Amygdala (tissue), 56 donors: ENCODE measurements around the gene SLC22A23.
A peak's percentile ranks its signal among the peaks of the same experiment; 100 is the strongest.

Experiments used
- DNase-seq, 56 donors: peaks; one replicate each; lab custom pipeline; 2025; lab: John Stamatoyannopoulos, UW

SLC22A23 gene

DNA sequence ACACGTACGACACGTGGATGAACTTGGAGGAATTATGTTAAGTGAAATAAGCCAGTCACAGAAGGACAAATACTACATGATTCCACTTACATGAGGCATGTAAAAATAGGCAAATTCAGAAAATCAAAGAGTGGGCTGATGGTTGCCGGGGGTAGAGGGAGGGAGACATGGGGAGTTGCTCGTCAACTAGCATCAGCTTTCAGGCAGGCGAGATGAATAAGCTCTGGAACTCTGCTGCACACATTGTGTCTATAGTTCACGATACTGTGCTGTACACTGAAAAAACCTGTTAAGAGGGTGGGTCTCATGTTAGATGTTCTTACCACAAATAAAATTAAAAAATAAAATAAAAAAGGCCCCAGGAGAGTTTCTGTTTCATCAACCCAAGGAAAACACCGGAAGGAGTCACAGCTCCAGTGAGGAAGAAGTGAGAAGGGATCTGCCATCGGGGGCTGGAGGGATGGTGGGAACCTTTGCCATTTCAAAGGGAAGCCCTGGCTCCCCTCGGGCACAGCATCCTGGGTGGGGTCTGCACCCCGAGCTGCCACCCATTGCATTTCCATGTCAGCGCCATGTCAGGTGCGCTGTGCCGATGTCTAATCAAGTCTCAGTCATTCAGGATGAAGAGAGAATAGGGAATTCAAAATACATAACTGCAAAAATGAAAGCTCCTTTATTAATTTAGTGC, 98.3 kb downstream of the SLC22A23 start:
- DNase-seq, result no peak

DNA sequence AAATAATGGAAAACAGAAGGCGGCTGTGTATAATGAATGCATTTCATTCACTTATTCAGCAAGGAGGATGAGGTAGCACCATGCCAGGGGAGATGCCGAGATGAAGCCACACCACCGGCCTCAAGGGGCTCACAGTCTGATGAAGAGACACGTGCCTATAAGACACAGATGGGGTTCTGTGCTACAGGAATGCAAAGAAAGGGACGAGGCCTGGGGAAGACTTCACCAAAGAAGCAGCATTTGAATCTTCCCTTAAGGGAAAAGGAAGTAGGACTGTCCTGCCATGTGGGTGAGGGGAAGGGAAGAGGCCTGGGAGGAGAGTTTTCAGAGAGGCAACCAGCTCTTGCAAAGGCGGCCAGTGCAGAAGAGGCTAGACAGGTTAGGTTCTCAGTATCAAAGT, 99.2 kb downstream of the SLC22A23 start:
- peak in 6 of 56 donors; percentile 19 to 41 (median 30) for DNase-seq

DNA sequence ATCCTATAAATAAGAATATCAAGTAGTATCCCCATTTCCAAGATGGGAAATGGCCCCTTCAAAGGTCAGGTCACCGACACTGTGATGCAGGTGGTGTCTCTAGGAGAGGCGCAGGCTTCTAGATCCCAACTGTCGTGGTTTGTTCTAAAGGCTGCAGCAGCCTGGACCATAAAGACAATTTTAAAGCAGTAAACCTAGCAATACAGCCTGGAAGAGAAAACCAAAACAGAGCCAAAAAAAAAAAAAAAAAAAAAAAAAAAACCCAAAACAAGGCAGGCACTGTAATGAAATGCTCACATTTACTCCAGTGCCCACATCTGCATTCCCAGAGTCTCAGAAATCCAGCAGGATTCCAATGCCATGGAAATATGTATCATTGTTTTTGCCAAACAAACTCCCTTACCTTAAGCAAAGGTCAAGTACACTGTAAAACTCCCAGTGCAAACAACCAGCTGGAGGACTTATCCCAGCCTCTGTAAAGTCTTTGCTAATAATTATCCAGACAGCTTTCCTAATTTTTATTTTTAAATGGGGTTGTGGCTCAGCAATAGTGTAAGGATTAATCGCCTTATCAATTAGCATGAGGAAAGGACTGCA, 99.9 kb downstream of the SLC22A23 start:
- no peak for DNase-seq

DNA sequence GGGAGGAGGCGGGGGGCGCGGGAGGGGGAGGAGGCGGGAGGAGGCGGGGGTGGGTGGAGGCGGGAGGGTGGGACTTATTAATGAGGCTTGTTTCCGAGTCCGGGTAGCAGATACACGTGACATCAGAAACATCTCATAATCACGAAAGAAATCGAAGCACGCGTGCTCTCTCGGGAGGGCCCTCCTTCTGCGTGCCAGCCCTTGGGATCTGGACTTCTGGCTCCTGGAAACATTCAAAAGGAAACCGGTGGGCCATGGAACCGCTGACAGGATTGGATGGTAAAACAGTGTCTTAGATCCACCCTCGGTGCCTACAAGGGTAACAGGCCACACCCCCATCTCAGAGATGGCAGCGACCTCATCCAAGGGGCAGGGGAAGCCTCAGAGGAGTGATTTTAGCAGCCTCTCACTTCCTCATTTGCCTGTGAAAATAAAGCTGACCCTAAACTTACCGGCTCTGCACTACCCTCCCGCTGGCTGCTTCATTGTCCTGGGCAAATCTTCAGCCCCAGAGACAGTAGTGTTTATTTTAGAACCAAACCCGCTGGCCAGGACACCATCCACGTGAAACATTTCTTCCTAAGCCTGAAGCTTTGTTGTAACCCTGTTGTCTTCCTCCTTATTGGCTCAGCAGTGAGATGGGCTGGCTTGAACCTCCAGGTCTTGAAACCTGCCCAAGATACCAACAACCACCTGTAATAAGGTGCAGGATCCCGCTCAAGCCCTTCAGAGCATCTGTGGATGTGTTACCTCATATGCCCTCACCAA, 100.6 kb downstream of the SLC22A23 start:
- peak in 52 of 56 donors; percentile 28 to 82 (median 56) for DNase-seq

DNA sequence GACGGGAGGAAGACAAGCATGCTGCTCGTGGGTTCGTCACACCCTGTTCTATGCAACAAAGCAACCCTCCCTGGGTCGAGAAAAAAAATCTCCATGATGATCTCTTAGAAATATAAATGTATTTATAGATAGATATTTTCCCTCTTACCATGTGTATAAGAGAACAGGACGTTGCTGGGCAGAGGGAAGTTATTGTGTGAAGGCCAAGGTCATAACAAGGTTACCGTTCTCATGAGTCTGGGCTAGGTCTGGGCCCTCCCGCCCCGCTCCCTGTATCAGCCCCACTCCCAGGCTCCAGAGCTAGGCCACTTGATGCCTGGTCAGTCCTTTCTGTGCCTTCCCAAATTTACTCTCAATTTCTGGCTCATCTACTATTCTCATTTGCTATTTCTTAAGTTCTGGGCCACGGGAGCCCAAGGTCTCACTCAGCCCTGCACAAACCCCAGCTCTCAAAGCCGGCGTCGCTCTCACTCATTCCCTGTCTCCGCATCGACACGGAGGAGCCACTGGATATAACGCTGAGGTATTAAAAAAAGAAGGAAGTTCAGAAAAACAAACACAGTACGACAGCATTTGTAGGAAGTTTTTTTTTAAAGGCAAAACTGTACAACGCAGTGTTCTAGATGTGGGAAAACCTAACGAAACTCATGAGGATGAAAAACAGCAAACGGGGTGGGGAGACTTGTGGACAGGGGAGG, 101.3 kb downstream of the SLC22A23 start:
- peak in 13 of 56 donors; percentile 20 to 56 (median 32) for DNase-seq

DNA sequence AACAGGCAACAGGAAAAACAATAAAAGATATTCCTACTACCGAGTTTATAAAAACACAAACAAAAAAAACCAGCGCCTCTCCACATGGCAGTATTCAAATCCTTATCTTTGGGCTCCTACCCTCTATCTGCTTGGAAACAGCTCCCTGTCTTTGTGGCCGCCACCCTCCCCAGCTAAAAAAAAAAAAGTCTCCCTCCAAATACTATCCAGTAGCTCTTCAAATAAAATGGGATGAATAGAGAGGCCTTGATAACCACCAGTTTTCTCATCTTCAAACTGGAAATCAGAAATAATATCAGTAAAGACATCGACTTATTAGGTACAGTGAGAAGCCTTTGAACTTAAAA, 101.9 kb downstream of the SLC22A23 start:
- no peak for DNase-seq

DNA sequence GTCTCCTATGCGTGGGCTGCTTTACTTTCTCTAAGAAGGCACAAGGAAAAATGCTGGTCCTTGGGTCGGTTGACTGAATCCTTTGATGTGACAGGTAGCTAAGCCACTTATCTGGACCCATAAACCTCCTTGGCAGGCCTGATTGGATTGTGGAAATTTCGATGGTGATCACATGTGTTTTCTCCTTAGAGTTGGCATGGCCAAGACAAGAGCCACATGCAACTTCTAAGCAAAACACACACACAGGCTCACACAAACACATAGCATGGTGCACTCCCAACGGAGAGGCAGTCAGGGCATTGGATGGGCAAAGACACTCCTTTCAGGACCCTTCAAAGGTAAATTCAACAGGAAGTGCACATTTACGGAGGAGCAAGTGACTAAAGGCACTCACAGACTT, 102.9 kb downstream of the SLC22A23 start:
- no peak for DNase-seq

DNA sequence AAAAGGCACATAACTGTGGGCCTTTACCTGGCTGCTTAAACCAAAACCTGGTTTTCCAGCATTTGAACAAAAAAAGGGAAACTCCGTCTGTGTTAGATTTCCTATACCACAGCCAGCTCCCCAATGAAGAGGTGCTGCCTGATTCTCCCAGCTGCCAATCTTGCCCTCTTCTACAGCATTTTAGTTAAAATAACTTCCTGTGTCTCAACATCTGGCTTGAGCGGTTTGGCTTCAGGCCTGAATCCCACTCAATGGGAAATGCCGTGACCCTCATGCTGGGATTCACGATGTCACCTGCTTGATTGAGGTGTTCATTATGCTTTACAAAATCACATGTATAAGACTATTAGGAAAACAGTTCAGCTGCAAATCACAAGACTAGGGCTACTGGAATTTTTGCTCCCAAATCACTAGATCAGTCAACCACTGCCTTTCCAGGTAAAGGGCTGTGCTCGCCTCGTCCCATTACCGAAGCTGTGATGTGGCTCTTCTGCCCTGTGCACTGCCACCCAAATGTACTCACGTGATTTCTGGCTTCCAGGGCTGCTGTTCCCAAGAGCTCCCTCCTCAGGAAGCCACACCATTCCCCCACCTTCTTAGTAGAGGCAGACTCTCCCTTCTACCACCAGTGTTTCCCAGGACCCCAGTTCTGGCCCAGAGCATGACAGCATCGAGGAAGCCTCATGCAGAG, 103.5 kb downstream of the SLC22A23 start:
- no peak for DNase-seq

DNA sequence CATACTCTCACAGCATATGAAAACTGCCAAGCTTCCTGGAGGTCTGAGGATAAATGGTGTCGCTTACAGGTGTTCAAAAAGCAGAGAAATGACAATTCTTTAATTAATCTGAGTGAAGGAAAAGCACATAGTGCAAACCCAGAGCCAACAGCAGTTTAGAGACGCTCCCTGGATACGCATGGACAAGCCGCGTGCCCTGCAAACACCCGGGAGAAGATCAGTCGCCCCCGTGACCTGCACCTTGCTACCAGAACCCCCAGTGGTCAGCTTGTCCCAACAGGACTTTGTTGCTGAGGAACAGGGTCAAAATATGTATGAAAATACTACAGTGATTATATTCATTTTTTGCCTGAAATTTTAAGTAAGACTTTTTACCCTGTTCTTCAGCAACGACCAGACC, 104.2 kb downstream of the SLC22A23 start:
- no peak for DNase-seq

DNA sequence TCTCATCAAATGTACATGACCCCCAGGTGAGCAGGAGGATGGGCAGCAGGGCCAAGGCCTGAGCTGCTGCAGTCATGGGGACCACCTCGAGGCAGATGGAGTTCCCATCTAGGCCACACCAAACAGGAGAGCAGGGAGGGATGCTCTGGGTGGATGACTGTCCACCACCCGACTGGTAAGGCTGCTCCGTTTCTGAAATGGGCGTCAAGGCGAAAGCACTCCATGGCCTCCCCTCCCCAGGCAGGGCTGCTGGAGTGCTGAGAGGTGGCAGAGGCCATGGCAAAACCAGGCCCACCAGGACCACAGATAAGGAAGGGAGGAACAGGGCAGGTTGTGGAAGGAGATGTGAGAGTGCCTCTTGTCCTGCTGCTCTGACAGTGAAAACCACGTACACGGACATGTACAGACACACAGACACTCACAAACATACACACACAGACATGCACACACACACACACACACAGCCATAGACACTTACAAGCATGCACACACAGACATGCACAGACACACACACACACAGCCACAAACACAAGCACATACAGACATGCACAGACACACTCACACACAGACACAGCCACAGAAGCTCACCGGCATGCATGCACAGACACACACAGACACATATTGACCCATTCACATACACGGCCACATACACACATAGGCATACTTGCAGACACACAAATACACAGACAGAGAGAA, 104.9 kb downstream of the SLC22A23 start:
- DNase-seq, result peak in 1 of 56 donors; percentile 20

DNA sequence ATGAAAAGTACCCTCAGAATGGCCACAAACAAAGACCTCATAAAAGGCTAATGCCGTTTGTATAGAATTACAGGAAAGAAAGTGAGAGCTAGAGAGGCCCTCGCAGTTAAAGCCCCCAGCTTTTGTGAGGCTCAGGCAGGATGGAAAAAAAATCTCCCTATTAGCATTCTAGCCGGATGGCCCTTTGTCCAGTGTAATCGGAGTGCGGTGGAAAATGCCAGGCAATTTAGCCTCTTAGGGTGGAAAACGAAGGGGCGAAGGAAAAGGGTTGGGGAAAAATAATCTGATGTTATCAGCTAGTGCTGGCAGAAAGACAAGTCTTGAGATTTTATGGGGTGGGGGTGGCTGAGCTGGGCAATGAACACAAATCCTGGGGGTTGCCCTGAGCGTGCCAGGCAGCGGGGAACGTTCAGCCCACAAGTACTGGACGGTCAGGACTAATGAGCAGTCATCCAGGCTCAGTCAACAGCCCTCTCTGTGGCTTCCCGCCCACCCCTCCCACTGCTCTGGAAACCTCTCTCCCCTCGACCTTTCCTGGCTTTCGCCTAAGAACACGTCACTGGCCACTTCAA, 105.7 kb downstream of the SLC22A23 start:
- peak in 19 of 56 donors; percentile 24 to 73 (median 51) for DNase-seq

DNA sequence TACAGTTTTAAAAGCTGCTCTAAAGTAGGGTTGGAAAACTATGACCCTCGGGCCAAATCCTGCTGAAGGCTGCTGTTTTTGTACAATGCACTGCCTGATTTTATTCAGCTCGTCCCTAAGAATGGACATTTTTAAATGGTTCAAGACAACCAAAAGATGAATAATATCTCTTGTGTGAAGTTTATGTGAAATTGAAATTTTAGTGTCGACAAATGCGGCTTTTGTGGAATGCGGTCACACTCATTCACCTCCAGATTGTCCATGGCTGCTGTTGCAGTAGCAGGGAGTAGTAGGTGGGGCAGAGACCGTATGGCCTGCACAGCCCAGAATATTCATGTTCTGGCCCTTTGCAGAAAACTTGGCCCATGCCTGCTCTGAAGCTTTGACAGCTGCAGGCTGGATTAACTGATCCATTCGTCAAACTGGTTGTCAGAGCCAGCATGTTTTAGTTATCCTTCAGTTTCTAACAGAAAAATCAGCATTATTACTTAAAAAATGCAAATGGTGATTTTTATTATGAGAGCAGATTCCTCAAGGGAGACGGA, 106.5 kb downstream of the SLC22A23 start:
- DNase-seq, result no peak

DNA sequence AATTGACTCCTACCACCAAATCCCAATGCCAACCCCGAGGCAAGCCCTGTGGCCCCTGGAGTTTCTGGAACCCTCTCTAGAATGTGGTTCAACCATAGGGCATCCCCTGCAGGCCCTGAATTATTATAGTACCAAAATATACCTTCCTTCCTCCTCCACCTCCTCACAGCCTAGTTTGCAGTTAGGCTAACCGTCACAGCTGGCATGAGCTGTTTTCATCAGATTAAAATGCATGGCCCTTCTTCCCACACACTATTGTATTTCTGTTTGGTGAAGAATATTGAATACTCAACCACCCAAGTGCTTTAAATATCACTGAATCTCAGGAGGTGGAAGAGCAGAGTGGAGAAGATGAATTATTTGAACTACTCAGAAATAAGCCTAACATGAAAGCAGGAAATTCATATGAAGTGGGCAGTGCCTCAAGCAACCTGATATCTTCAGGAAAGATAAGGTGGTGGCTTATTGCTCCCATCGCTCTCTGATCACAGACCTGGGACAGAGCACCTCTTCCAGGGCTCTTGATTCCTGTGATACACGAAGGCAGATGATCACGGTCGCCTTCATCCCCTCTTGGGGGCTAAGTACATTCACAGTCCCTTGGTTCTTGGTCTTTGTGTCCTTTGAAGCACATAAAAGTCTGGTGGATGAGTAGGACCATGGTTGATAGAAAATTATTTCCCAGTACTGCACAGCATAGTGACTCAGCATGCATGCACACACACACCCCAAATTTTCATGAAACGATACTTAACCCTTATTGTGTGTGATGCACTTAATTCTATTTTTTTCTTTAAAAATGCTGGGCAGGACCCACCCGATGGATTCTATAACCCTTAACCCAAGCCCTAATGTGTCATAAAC, 107.2 kb downstream of the SLC22A23 start:
- no peak for DNase-seq

DNA sequence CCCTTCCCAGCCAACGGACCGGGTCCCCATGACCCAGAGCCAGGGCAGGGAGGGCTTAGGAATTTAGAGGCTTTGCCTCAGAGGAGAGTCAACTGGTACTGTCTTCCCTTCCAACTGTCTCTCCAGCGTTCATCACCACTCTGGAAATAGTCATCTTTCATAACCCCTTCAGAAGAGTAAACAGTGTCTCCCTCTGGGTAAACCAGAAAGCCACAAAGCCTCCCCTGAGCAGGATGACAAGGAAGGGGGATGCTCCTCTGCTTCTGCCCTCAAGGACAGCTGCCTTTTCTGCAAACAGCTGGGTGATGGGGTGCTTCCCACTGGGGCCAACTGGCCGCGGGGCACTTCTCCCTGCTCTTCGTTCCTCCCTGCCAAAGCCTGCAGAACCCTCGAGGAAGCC, 108.0 kb downstream of the SLC22A23 start:
- DNase-seq, result no peak

DNA sequence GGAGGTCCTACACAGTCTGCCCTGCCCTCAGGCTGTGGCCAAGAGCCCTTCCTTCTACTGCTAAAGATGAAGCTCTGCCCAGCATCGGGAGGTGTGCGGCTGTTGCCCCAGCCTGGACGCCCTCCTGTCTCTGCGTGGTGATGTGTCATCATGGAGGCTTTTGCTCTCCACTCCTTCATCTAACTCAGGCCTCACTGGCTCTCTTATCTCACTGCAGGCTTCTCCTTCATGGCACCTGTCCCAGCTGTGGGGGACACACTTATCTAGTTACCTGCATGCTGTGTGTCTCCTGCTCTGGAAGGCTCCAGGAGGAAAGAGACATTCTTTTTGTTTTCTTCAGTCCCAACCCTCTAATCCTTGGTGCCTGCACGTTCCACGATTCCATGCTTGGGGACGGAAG, 109.0 kb downstream of the SLC22A23 start:
- no peak for DNase-seq

DNA sequence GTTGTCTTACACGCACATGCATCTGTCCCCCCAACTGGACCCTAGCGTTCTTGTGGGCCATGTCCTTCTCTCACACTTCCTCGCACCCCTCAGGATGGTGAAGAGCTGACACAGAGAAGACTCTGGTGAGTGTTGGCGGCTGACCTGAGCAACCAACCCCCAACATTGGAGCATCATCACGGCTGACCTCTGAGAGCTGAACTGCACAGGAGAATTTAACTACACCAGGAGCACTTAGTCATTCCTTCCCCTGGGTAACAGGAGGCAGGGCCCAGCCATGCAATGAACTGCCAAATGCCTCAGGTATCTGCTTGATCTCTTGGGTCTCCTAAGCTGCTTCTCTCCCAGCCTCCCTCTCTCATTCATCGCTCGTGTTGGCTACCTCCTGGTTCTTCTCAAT, 109.6 kb downstream of the SLC22A23 start:
- no peak for DNase-seq

DNA sequence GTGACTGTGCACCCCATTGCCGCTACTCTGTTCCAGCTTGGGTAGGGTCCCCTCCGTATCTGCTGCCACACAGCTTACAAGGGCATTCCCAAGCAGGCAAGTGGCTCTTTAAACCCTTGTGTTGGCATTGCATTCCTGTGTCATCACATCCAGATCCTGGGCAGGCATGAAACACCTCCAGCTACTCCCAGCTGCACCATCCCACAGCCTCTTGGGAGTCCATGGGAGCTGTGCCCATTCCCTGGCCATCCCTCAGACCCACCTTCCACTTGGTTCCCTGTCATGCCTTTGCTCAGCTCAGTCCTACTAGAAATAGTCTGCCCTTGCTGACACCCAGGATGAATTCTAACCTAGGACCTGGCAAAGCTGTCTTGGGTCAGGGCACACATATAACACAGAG, 110.4 kb downstream of the SLC22A23 start:
- no peak for DNase-seq

DNA sequence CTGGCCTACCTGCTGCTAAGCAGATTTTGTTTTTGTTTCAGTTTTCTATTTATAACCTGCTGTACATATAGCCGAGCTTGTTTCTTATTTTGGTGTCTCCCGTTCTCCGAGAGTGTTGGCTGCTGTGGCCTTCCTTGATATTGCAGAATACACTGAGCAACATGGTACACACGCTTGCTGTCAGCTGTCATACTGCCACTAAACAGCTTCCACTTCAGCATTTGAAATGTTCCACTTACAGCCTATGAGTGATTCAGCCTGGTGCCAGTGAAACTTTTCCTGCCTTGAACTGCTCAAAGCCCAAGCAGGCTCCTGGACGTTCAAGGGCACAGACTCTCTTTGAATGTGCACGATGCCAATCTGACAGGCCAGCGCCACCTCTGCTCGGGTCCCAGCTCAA, 111.0 kb downstream of the SLC22A23 start:
- DNase-seq, result peak in 2 of 56 donors; percentile 23 to 37
